GM23248 (cell line): ENCODE measurements around the gene XRCC4.

ENCODE experiments used
- EZH2 ChIP-seq: fragments of 200-600 bp; sonication (generic); IDR thresholded peaks from 2 replicates; pipeline ENCODE4 v1.6.1; 2018; ENCODE audit warnings: antibody characterized with exemption, mild to moderate bottlenecking; ENCODE audit not compliant: insufficient read depth, poor library complexity, severe bottlenecking
- EZH2phosphoT487 ChIP-seq: fragments of 200-600 bp; sonication (generic); IDR thresholded peaks from 2 replicates; pipeline ENCODE4 v1.6.1; 2018; ENCODE audit warnings: antibody characterized with exemption, moderate library complexity, mild to moderate bottlenecking, low read depth; ENCODE audit not compliant: insufficient read depth

DNA sequence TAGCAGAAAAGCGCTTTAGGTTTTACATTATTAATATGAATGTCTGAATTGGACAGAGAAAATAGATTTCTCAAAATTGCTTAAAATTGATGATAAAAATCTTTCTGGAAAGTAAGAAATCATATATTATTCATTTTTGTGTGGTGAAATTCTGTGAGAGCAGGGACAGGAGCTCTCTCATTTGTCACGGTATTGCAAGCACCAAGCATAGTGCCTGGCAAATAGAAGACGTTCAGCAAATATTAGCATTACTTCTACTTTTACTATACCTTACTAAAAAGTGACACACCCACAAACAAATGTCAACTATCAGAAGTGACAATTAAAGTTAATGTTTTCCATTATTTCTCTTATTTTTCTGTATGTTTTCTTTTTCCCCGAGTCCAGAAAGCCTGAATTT is 69.1 kb downstream of the XRCC4 start:
- TF ChIP-seq EZH2phosphoT487: no peak
- no peak for TF ChIP-seq EZH2
